ENCODE data around the gene HESX1.

The HESX1 gene

GRCh38 chr3:57168151-57168550 lies 31.6 kb downstream of the HESX1 start:
- intact Hi-C loops (cut with DNase I; ENCODE audit: low total_unique reads), result loop anchor here (10.0 kb wide), 1 partner anchor 57 kb away; the partner anchor contains the start of gene APPL1
- Histone ChIP-seq H3K27ac (no peak overlapping the region), H3K27me3 (peaks cover 0 to 26% of the 10 kb centered on the region in 2 donors), H3K4me3 (no peak overlapping the region), H3K36me3 (no peaks in the 10 kb centered on the region), H3K4me1 (peaks cover 0 to 28% (median 14%) of the 10 kb centered on the region in 4 donors), H3K9me3 (no peaks in the 10 kb centered on the region)
- TF ChIP-seq CTCF (IDR thresholded peaks at IDR 0.05), result no peak
- no peak for DNase-seq

GRCh38 chr3:57166660-57167059 lies 33.1 kb downstream of the HESX1 start:
- no peaks in the 10 kb centered on the region for H3K9me3 ChIP-seq
- peaks cover 0 to 28% (median 14%) of the 10 kb centered on the region in 4 donors for H3K4me1 ChIP-seq
- TF ChIP-seq CTCF (IDR thresholded peaks at IDR 0.05), result no peak
- intact Hi-C loops (cut with DNase I; ENCODE audit: low total_unique reads), result loop anchor here (10.0 kb wide), 1 partner anchor 58 kb away; the partner anchor contains the start of gene APPL1
- peaks cover 0 to 26% of the 10 kb centered on the region in 2 donors for H3K27me3 ChIP-seq
- H3K36me3 ChIP-seq, result no peaks in the 10 kb centered on the region
- no peak overlapping the region for H3K4me3 ChIP-seq
- no peak for DNase-seq
- H3K27ac ChIP-seq, result no peak overlapping the region

- Histone ChIP-seq H3K27me3 (peaks cover 0 to 22% of the 10 kb centered on the region in 2 donors), H3K4me1 (peaks cover 0 to 28% (median 14%) of the 10 kb centered on the region in 4 donors), H3K4me3 (peak overlapping the region; percentile 64 to 81), H3K9me3 (no peaks in the 10 kb centered on the region), H3K36me3 (no peaks in the 10 kb centered on the region), H3K27ac (no peak overlapping the region)
- no peak for DNase-seq
- intact Hi-C loops (cut with DNase I; ENCODE audit: low total_unique reads), result loop anchor here (10.0 kb wide), 1 partner anchor 59 kb away; the partner anchor contains the start of gene APPL1
- no peak for TF ChIP-seq CTCF (IDR thresholded peaks at IDR 0.05)
These were observed 34.1 kb downstream of the HESX1 start for GRCh38 chr3:57165641-57166040.

- peak within 1 kb of the TSS; percentile 32 to 49 for H3K27ac ChIP-seq
- peak; percentile 70 to 83 for DNase-seq
These were observed 34.9 kb downstream of the HESX1 start, which contains the start of gene IL17RD for GRCh38 chr3:57164657-57165573. IL17RD (minus strand) TSS chr3:57165353; CDS start chr3:57165286, 67 bp downstream.

More at GRCh38 chr3:57164657-57165573, 34.9 kb downstream of the HESX1 start, which contains the start of gene IL17RD:
- H3K4me3 ChIP-seq, result peak within 1 kb of the TSS; percentile 64 to 81
- no peaks in the 10 kb centered on the region for H3K9me3 ChIP-seq
- H3K36me3 ChIP-seq, result no peaks in the 10 kb centered on the region
- peaks cover 0 to 23% (median 11%) of the 10 kb centered on the region in 4 donors for H3K4me1 ChIP-seq
- TF ChIP-seq CTCF (IDR thresholded peaks at IDR 0.05), result no peak
- intact Hi-C loops (cut with DNase I; ENCODE audit: low total_unique reads), result loop anchor here (10.0 kb wide), 1 partner anchor 60 kb away; the partner anchor contains the start of gene APPL1
- H3K27me3 ChIP-seq, result peaks cover 0 to 20% of the 10 kb centered on the region in 2 donors
